Dendritic cell treated with granulocyte-macrophage colony-stimulating factor and Interleukin-4, amounts not matched to agents 40 ng/mL and 50 ng/mL, for 4 days (primary cell): ENCODE measurements around the gene TJP1.
"Not testable (repeated sequence)": the region's sequence is repeated elsewhere in the genome, so short reads cannot be mapped to it uniquely, and the experiment has no call there.

ENCODE experiments used
- H3K27ac Mint-ChIP-seq: one replicate; pipeline ENCODE4 v1.8.0; 2022; ENCODE audit warnings: mild to moderate bottlenecking, mixed read lengths
- H3K27me3 Mint-ChIP-seq: one replicate; pipeline ENCODE4 v1.8.0; 2022; ENCODE audit warnings: mild to moderate bottlenecking, mixed read lengths
- H3K36me3 Mint-ChIP-seq: one replicate; pipeline ENCODE4 v1.8.0; 2022; ENCODE audit warnings: low read depth, mixed read lengths
- H3K4me1 Mint-ChIP-seq: one replicate; pipeline ENCODE4 v1.8.0; 2022; ENCODE audit warnings: low read depth, mixed read lengths
- H3K4me3 Mint-ChIP-seq: one replicate; pipeline ENCODE4 v1.8.0; 2022; ENCODE audit warnings: mild to moderate bottlenecking, moderate library complexity, mixed read lengths
- H3K9me3 Mint-ChIP-seq: one replicate; pipeline ENCODE4 v1.8.0; 2022; ENCODE audit warnings: mixed read lengths
- intact Hi-C: fragments of 100-400 bp; cut with micrococcal nuclease; formaldehyde crosslinking; loops from one replicate; pipeline ENCODE4 v1.15.0; 2022

Gene TJP1

GRCh38 chr15:29677871-29678461, 144.3 kb downstream of the TJP1 start:
- Mint-ChIP-seq H3K4me3 (no peak overlapping the region), H3K27ac (no peak overlapping the region), H3K9me3 (no peaks in the 10 kb centered on the region), H3K27me3 (peaks cover 42% of the 10 kb centered on the region), H3K36me3 (no peaks in the 10 kb centered on the region), H3K4me1 (no peaks in the 10 kb centered on the region)
- intact Hi-C loops, result no loop called here

- H3K4me1 Mint-ChIP-seq, result no peaks in the 10 kb centered on the region
- no peak overlapping the region for H3K27ac Mint-ChIP-seq
- no peaks in the 10 kb centered on the region for H3K9me3 Mint-ChIP-seq
- no peak overlapping the region for H3K4me3 Mint-ChIP-seq
- H3K27me3 Mint-ChIP-seq, result peaks cover 45% of the 10 kb centered on the region
- intact Hi-C loops, result no loop called here
- H3K36me3 Mint-ChIP-seq, result no peaks in the 10 kb centered on the region
Observed at GRCh38 chr15:29677455-29677854, 144.8 kb downstream of the TJP1 start.

- intact Hi-C loops, result no loop called here
- no peak overlapping the region for H3K27ac Mint-ChIP-seq
- no peaks in the 10 kb centered on the region for H3K4me1 Mint-ChIP-seq
- no peaks in the 10 kb centered on the region for H3K9me3 Mint-ChIP-seq
- H3K4me3 Mint-ChIP-seq, result no peak overlapping the region
- no peaks in the 10 kb centered on the region for H3K36me3 Mint-ChIP-seq
- H3K27me3 Mint-ChIP-seq, result peaks cover 47% of the 10 kb centered on the region
Observed at GRCh38 chr15:29676961-29677402, 145.3 kb downstream of the TJP1 start.

GRCh38 chr15:29676374-29676960, 145.8 kb downstream of the TJP1 start:
- H3K36me3 Mint-ChIP-seq, H3K4me1 Mint-ChIP-seq, H3K4me3 Mint-ChIP-seq, intact Hi-C loops, H3K27ac Mint-ChIP-seq, H3K9me3 Mint-ChIP-seq: not testable (repeated sequence)
- H3K27me3 Mint-ChIP-seq, result peaks cover 47% of the 10 kb centered on the region

GRCh38 chr15:29675791-29676301, 146.4 kb downstream of the TJP1 start:
- intact Hi-C loops, result no loop called here
- H3K36me3 Mint-ChIP-seq, result no peaks in the 10 kb centered on the region
- H3K4me1 Mint-ChIP-seq, result no peaks in the 10 kb centered on the region

GRCh38 chr15:29674661-29675533, 147.4 kb downstream of the TJP1 start:
- Mint-ChIP-seq H3K4me3 (no peak overlapping the region), H3K4me1 (no peaks in the 10 kb centered on the region), H3K27me3 (peaks cover 47% of the 10 kb centered on the region), H3K36me3 (no peaks in the 10 kb centered on the region), H3K9me3 (no peaks in the 10 kb centered on the region), H3K27ac (no peak overlapping the region)
- intact Hi-C loops, result no loop called here

More at GRCh38 chr15:29675791-29676301, 146.4 kb downstream of the TJP1 start:
- Mint-ChIP-seq H3K4me3 (no peak overlapping the region), H3K27me3 (peaks cover 47% of the 10 kb centered on the region), H3K9me3 (no peaks in the 10 kb centered on the region), H3K27ac (no peak overlapping the region)

- Mint-ChIP-seq H3K27ac (no peak overlapping the region), H3K27me3 (peaks cover 47% of the 10 kb centered on the region), H3K4me1 (no peaks in the 10 kb centered on the region), H3K4me3 (no peak overlapping the region), H3K9me3 (no peaks in the 10 kb centered on the region), H3K36me3 (no peaks in the 10 kb centered on the region)
- intact Hi-C loops, result no loop called here
Observed at GRCh38 chr15:29672923-29673809, 149.1 kb downstream of the TJP1 start.

GRCh38 chr15:29672446-29672845, 149.8 kb downstream of the TJP1 start:
- H3K27me3 Mint-ChIP-seq, result peaks cover 41% of the 10 kb centered on the region
- H3K36me3 Mint-ChIP-seq, result no peaks in the 10 kb centered on the region
- no peak overlapping the region for H3K27ac Mint-ChIP-seq
- no peak overlapping the region for H3K4me3 Mint-ChIP-seq
- H3K4me1 Mint-ChIP-seq, result no peaks in the 10 kb centered on the region
- intact Hi-C loops, result no loop called here
- no peaks in the 10 kb centered on the region for H3K9me3 Mint-ChIP-seq

GRCh38 chr15:29672046-29672445, 150.2 kb downstream of the TJP1 start:
- peaks cover 38% of the 10 kb centered on the region for H3K27me3 Mint-ChIP-seq
- intact Hi-C loops, result not testable (repeated sequence)

GRCh38 chr15:29670998-29671981, 151.0 kb downstream of the TJP1 start:
- Mint-ChIP-seq H3K27me3 (peaks cover 32% of the 10 kb centered on the region), H3K4me3 (no peak overlapping the region), H3K4me1 (no peaks in the 10 kb centered on the region), H3K36me3 (no peaks in the 10 kb centered on the region), H3K27ac (no peak overlapping the region), H3K9me3 (no peaks in the 10 kb centered on the region)
- intact Hi-C loops, result no loop called here

More at GRCh38 chr15:29672046-29672445, 150.2 kb downstream of the TJP1 start:
- not testable (repeated sequence) for H3K36me3 Mint-ChIP-seq, H3K4me1 Mint-ChIP-seq, H3K4me3 Mint-ChIP-seq, H3K27ac Mint-ChIP-seq, H3K9me3 Mint-ChIP-seq

GRCh38 chr15:29670266-29670665, 152.0 kb downstream of the TJP1 start:
- Mint-ChIP-seq H3K4me1 (no peaks in the 10 kb centered on the region), H3K9me3 (no peaks in the 10 kb centered on the region), H3K27me3 (peaks cover 22% of the 10 kb centered on the region), H3K36me3 (no peaks in the 10 kb centered on the region), H3K27ac (no peak overlapping the region), H3K4me3 (no peak overlapping the region)
- intact Hi-C loops, result no loop called here

- intact Hi-C loops, result no loop called here
- peaks cover 18% of the 10 kb centered on the region for H3K27me3 Mint-ChIP-seq
- H3K27ac Mint-ChIP-seq, result no peak overlapping the region
- no peaks in the 10 kb centered on the region for H3K36me3 Mint-ChIP-seq
- H3K9me3 Mint-ChIP-seq, result no peaks in the 10 kb centered on the region
- H3K4me3 Mint-ChIP-seq, result no peak overlapping the region
- H3K4me1 Mint-ChIP-seq, result no peaks in the 10 kb centered on the region
Observed at GRCh38 chr15:29669823-29670222, 152.4 kb downstream of the TJP1 start.
